CD14-positive monocyte (primary cell): ENCODE measurements around the gene NARF. TPM values are rescaled to one million over a fixed set of nuclear protein-coding genes. Genes with fewer than 3 reads are reported as not detected.
A peak's percentile ranks its signal among the peaks of the same experiment; 100 is the strongest.

Experiments
- DNase-seq, 3 donors: peaks; one replicate each; pipeline ENCODE4 v3.0.0-alpha.2; 2011 to 2022
- H2AFZ ChIP-seq: 2 replicates; pipeline ENCODE4 v1.6.0; 2012; ENCODE audit warnings: mild to moderate bottlenecking, low read depth, low read length, inconsistent platforms; ENCODE audit not compliant: insufficient read depth, poor library complexity, severe bottlenecking
- H3K27ac ChIP-seq, 2 donors: 1 replicate in 1 of 2; 2 replicates in 1 of 2; pipeline ENCODE4 v1.5.1; 2012 to 2013; ENCODE audit warnings: low read length in 2 of 2, control low read depth in 1 of 2, inconsistent platforms in 1 of 2, low read depth in 1 of 2, mild to moderate bottlenecking in 1 of 2
- H3K27me3 ChIP-seq, 2 donors: one replicate each; pipeline versions ENCODE4 v1.6.0 to v1.6.1; 2011 to 2013; ENCODE audit warnings: low read length in 2 of 2; ENCODE audit not compliant: control insufficient read depth in 2 of 2, insufficient read depth in 2 of 2
- H3K36me3 ChIP-seq, 2 donors: replicated peaks in 1 of 2; 1 replicate in 1 of 2; 2 replicates in 1 of 2; pipeline versions ENCODE4 v1.5.1 to v1.6.1; 2012 to 2013; ENCODE audit warnings: low read length in 2 of 2, control low read depth in 1 of 2, inconsistent platforms in 1 of 2, mild to moderate bottlenecking in 1 of 2; ENCODE audit not compliant: insufficient read depth in 2 of 2, control insufficient read depth in 1 of 2
- H3K4me1 ChIP-seq, 2 donors: 1 replicate in 1 of 2; 2 replicates in 1 of 2; pipeline versions ENCODE4 v1.5.1 to v1.6.1; 2012 to 2013; ENCODE audit warnings: low read length in 2 of 2, control low read depth in 1 of 2, inconsistent platforms in 1 of 2, mild to moderate bottlenecking in 1 of 2, moderate library complexity in 1 of 2; ENCODE audit not compliant: insufficient read depth in 2 of 2, control insufficient read depth in 1 of 2
- H3K4me2 ChIP-seq: replicated peaks from 2 replicates; pipeline ENCODE3; 2012; ENCODE audit warnings: low read length, moderate library complexity, mild to moderate bottlenecking; ENCODE audit not compliant: poor library complexity, severe bottlenecking; ENCODE audit errors: extremely low read depth
- H3K4me3 ChIP-seq, 3 experiments: fragments of 200-600 bp in 1 of 3; sonication (generic) in 1 of 3; replicated peaks in 1 of 3; 1 replicate in 2 of 3; 2 replicates in 1 of 3; pipeline ENCODE4 v1.5.1; 2011 to 2013; ENCODE audit warnings: low read length in 3 of 3, mild to moderate bottlenecking in 3 of 3, control low read depth in 2 of 3, low read depth in 2 of 3, inconsistent platforms in 1 of 3, moderate library complexity in 1 of 3
- H3K79me2 ChIP-seq: 2 replicates; pipeline ENCODE4 v1.6.0; 2012; ENCODE audit warnings: mild to moderate bottlenecking, control low read depth, inconsistent platforms, low read length, moderate library complexity; ENCODE audit not compliant: insufficient read depth
- H3K9ac ChIP-seq: 2 replicates; pipeline ENCODE4 v1.6.0; 2017; ENCODE audit warnings: low read length, mild to moderate bottlenecking; ENCODE audit not compliant: insufficient read depth, poor library complexity, severe bottlenecking
- H3K9me3 ChIP-seq, 2 donors: replicated peaks in 1 of 2; 1 replicate in 1 of 2; 2 replicates in 1 of 2; pipeline versions ENCODE4 v1.5.1 to v1.6.1; 2012 to 2013; ENCODE audit warnings: low read length in 2 of 2, control low read depth in 1 of 2; ENCODE audit not compliant: control insufficient read depth in 1 of 2, insufficient read depth in 1 of 2
- H4K20me1 ChIP-seq: 2 replicates; pipeline ENCODE4 v1.6.0; 2012; ENCODE audit warnings: mild to moderate bottlenecking, low read length, control low read depth, moderate library complexity; ENCODE audit not compliant: insufficient read depth
- H3K27ac Mint-ChIP-seq, 7 donors: one replicate each; pipeline ENCODE4 v1.8.0; 2020; ENCODE audit warnings: mild to moderate bottlenecking in 7 of 7, mixed read lengths in 7 of 7, moderate library complexity in 6 of 7, inconsistent platforms in 2 of 7
- H3K27me3 Mint-ChIP-seq, 3 donors: one replicate each; pipeline ENCODE4 v1.8.0; 2021 to 2022; ENCODE audit warnings: low read depth in 3 of 3, mild to moderate bottlenecking in 3 of 3, mixed read lengths in 3 of 3, moderate library complexity in 3 of 3, inconsistent platforms in 1 of 3
- H3K36me3 Mint-ChIP-seq, 2 donors: one replicate each; pipeline ENCODE4 v1.8.0; 2020; ENCODE audit warnings: mixed read lengths in 2 of 2, inconsistent platforms in 1 of 2, mild to moderate bottlenecking in 1 of 2
- H3K4me1 Mint-ChIP-seq: one replicate; pipeline ENCODE4 v1.8.0; 2020; ENCODE audit warnings: mild to moderate bottlenecking, mixed read lengths
- H3K4me3 Mint-ChIP-seq, 2 donors: one replicate each; pipeline ENCODE4 v1.8.0; 2020; ENCODE audit warnings: mild to moderate bottlenecking in 2 of 2, mixed read lengths in 2 of 2, moderate library complexity in 1 of 2
- H3K9me3 Mint-ChIP-seq, 7 donors: one replicate each; pipeline ENCODE4 v1.8.0; 2020 to 2022; ENCODE audit warnings: mixed read lengths in 7 of 7, mild to moderate bottlenecking in 6 of 7, moderate library complexity in 6 of 7, inconsistent platforms in 2 of 7
- WGBS: methylation state at CpG from one replicate; pipeline ENCODE4 v1.1.5; 2013; ENCODE audit warnings: missing lambda C conversion rate; ENCODE audit not compliant: insufficient coverage; 5-methylcytosine and 5-hydroxymethylcytosine counted together
- intact Hi-C, 2 donors: fragments of 100-400 bp; cut with micrococcal nuclease; formaldehyde crosslinking; loops; one replicate each; pipeline versions ENCODE4 v1.15.0 to v1.15.1; 2023
- polyA plus RNA-seq, 3 donors: library from polyadenylated mRNA; depleted of rRNA in 1 of 3; unstranded in 2 of 3; stranded (reverse) in 1 of 3; fragments of 300-500 nt in 2 of 3; fragments of >200 nt in 1 of 3; fragmentation: Illumina TruSeq in 2 of 3; gene quantifications; 1 replicate in 2 of 3; 2 replicates in 1 of 3; pipeline ENCODE4 v1.2.3, GENCODE V29; 2012 to 2021
- TF ChIP-seq, protein P1 (sequence below): fragments of 200-600 bp; IDR thresholded peaks from one replicate; pipeline ENCODE4 v1.8.0; 2022; ENCODE audit warnings: antibody characterized with exemption, mild to moderate bottlenecking

The NARF gene
- polyA plus RNA-seq, 3 donors: 91.2 to 101 (median 100) TPM

DNA sequence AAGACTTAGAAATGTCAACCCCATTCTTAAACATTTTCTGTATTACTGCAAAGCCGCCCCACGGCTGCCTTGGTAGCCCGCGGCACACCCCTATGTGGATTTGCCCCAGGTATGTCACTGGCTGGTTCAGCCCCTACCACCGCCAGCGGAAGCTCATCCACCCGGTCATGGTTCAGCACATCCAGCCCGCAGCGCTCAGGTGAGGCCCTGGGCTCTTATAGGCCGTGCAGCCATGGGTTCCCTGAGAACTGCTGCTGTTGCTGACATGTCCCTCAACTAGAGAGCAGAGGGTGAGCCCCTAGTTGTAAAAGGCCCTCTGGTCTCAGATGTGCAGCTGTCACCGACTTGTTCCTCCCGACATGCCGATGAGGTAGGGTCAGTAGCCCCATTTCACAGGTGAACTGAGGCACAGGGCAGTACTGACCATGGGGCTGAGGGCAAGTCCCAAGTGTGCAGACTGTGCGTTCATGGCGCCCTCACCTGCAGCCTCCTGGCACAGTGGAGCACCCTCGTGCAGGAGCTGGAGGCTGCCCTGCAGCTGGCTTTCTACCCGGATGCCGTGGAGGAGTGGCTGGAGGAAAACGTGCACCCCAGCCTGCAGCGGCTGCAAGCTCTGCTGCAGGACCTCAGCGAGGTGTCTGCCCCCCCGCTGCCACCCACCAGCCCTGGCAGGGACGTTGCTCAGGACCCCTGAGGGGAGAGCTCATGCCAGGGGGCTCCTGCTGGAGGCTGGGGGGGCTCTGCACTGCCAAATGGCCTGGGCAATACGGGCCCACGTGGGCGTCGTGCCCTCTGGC, 16.7 kb upstream of the NARF start:
- Histone ChIP-seq H3K4me3 (peak overlapping the region in 1 of 3 experiments; percentile 69), H2AFZ (no peak overlapping the region), H3K27me3 (no peaks in the 10 kb centered on the region), H3K36me3 (peaks cover 54% of the 10 kb centered on the region in 2 donors), H3K4me1 (peaks cover 30 to 32% of the 10 kb centered on the region in 2 donors), H3K79me2 (peaks cover 36% of the 10 kb centered on the region), H3K27ac (peak overlapping the region; percentile 61 to 75), H3K9ac (no peak overlapping the region), H4K20me1 (peaks cover 77% of the 10 kb centered on the region), H3K4me2 (peak overlapping the region; percentile 79), H3K9me3 (no peaks in the 10 kb centered on the region)
- TF ChIP-seq, protein P1, sequence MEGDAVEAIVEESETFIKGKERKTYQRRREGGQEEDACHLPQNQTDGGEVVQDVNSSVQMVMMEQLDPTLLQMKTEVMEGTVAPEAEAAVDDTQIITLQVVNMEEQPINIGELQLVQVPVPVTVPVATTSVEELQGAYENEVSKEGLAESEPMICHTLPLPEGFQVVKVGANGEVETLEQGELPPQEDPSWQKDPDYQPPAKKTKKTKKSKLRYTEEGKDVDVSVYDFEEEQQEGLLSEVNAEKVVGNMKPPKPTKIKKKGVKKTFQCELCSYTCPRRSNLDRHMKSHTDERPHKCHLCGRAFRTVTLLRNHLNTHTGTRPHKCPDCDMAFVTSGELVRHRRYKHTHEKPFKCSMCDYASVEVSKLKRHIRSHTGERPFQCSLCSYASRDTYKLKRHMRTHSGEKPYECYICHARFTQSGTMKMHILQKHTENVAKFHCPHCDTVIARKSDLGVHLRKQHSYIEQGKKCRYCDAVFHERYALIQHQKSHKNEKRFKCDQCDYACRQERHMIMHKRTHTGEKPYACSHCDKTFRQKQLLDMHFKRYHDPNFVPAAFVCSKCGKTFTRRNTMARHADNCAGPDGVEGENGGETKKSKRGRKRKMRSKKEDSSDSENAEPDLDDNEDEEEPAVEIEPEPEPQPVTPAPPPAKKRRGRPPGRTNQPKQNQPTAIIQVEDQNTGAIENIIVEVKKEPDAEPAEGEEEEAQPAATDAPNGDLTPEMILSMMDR: no peak
- peak overlapping the region in 5 of 7 donors; percentile 46 to 95 (median 69) for H3K27ac Mint-ChIP-seq
- no peaks in the 10 kb centered on the region for H3K9me3 Mint-ChIP-seq
- H3K4me3 Mint-ChIP-seq: peak overlapping the region in 1 of 2 donors; percentile 35
- WGBS: 84% methylated on average over 26 of the region's 27 CpGs
- H3K4me1 Mint-ChIP-seq: peaks cover 29% of the 10 kb centered on the region
- H3K36me3 Mint-ChIP-seq: peaks cover 29 to 59% of the 10 kb centered on the region in 2 donors
- DNase-seq: no peak
- H3K27me3 Mint-ChIP-seq: no peaks in the 10 kb centered on the region
- intact Hi-C loops: no loop called here

DNA sequence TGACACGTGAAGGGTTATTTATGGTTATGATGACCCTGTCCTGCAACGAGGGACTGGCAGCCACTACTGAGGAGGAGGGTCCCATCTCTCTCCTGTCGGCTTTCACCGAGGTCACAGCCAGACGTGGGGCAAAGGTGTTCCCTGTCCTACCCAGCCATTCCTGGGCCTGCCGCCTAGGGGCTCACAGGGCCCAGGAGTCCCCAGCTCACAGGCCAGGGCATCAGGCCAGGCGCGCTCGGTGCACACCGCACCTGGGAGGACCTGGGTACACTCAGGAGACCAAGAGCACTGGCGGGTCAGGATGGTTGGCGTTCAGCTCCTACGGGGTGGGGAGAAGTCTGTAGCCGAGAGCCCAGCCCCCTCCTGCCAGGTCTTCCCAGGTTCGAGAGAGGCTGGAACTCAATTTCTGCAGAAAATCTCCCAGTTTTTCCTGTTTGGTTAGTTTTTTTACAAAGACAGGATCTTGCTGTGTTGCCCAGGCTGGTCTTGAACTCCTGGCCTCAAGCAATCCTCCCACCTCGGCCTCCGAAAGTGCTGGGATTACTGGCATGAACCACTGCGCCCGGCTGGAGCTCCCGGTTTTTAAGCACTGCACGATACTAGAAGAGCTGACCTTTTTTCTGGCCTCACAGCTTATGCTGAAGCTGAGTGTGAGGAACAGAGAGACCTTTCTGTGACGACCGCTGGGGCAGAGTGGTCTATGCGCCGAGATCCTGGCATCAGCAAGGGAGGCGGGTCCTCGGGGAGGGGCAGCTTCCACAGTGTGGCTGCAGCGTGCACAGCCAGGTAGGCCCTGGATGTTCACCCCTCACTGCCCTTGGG, 15.7 kb upstream of the NARF start:
- no peaks in the 10 kb centered on the region for H3K27me3 Mint-ChIP-seq
- H2AFZ ChIP-seq: no peak overlapping the region
- no peak overlapping the region for H3K27ac ChIP-seq
- H3K36me3 Mint-ChIP-seq: peaks cover 29 to 60% of the 10 kb centered on the region in 2 donors
- peaks cover 30% of the 10 kb centered on the region for H3K4me1 Mint-ChIP-seq
- H3K79me2 ChIP-seq: peaks cover 45% of the 10 kb centered on the region
- intact Hi-C loops: no loop called here
- H3K4me2 ChIP-seq: no peak overlapping the region
- no peaks in the 10 kb centered on the region for H3K27me3 ChIP-seq
- peak overlapping the region in 2 of 7 donors; percentile 26 to 64 for H3K27ac Mint-ChIP-seq
- TF ChIP-seq, protein P1: no peak
- H3K9ac ChIP-seq: no peak overlapping the region
- peaks cover 54 to 59% of the 10 kb centered on the region in 2 donors for H3K36me3 ChIP-seq
- 91% methylated on average over 27 of the region's 28 CpGs for WGBS
- peaks cover 33 to 36% of the 10 kb centered on the region in 2 donors for H3K4me1 ChIP-seq
- H3K4me3 Mint-ChIP-seq: no peak overlapping the region
- H3K4me3 ChIP-seq: no peak overlapping the region
- no peak for DNase-seq
- H4K20me1 ChIP-seq: peaks cover 86% of the 10 kb centered on the region
- no peaks in the 10 kb centered on the region for H3K9me3 Mint-ChIP-seq
- no peaks in the 10 kb centered on the region for H3K9me3 ChIP-seq
